T-helper 22 cell (primary cell): Measurements from ENCODE around the gene HES3.

Experiments used
- DNase-seq: peaks from one replicate; pipeline ENCODE4 v3.0.0-alpha.2; 2020; ENCODE audit warnings: low read depth

Gene HES3

GRCh38 chr1:6245869-6246496 is 2.0 kb downstream of the HES3 start:
- no peak for DNase-seq

GRCh38 chr1:6246497-6247467 is 2.8 kb downstream of the HES3 start:
- peak; percentile 55 for DNase-seq

- DNase-seq, result no peak
Observed at GRCh38 chr1:6247651-6248050, 3.7 kb downstream of the HES3 start.

GRCh38 chr1:6248161-6248776 is 4.3 kb downstream of the HES3 start:
- DNase-seq, result no peak

- DNase-seq, result no peak
Observed at GRCh38 chr1:6248932-6249738, 5.2 kb downstream of the HES3 start.

- DNase-seq, result no peak
Observed at GRCh38 chr1:6249739-6250689, 6.0 kb downstream of the HES3 start.

GRCh38 chr1:6251233-6251632 is 7.3 kb downstream of the HES3 start:
- DNase-seq, result no peak

- DNase-seq, result no peak
Observed at GRCh38 chr1:6251681-6252373, 7.8 kb downstream of the HES3 start.

GRCh38 chr1:6252374-6252710 is 8.4 kb downstream of the HES3 start:
- no peak for DNase-seq

GRCh38 chr1:6253380-6253779 is 9.4 kb downstream of the HES3 start:
- no peak for DNase-seq

- DNase-seq, result no peak
Observed at GRCh38 chr1:6254691-6255090, 10.7 kb downstream of the HES3 start.

- no peak for DNase-seq
Observed at GRCh38 chr1:6256645-6257044, 12.7 kb downstream of the HES3 start.

- no peak for DNase-seq
Observed at GRCh38 chr1:6257541-6258069, 13.6 kb downstream of the HES3 start.

- DNase-seq, result no peak
Observed at GRCh38 chr1:6258675-6259074, 14.7 kb downstream of the HES3 start.

- peak; percentile 53 for DNase-seq
Observed at GRCh38 chr1:6259491-6260362, 15.7 kb downstream of the HES3 start.

- no peak for DNase-seq
Observed at GRCh38 chr1:6260433-6260934, 16.5 kb downstream of the HES3 start.

GRCh38 chr1:6260961-6261614 is 17.1 kb downstream of the HES3 start, which contains the start of gene GPR153:
Gene GPR153, minus strand, starts transcription at chr1:6261098. Its CDS starts 6,193 bp downstream, at chr1:6254905.
- no peak for DNase-seq

- DNase-seq, result no peak
Observed at GRCh38 chr1:6261615-6261995, 17.6 kb downstream of the HES3 start.
